OCI-LY1 (cell line): ENCODE measurements around the gene KCNRG.

Source experiments
- CTCF ChIP-seq: fragments of 200-600 bp; sonication (generic), shearing (Covaris generic); IDR thresholded peaks from 2 replicates; pipeline ENCODE4 v1.5.1; 2017; ENCODE audit warnings: mild to moderate bottlenecking, antibody characterized with exemption, low read length, moderate library complexity, mixed read lengths
- EZH2 ChIP-seq: fragments of 200-600 bp; sonication (generic), shearing (Covaris generic); IDR thresholded peaks from 2 replicates; pipeline ENCODE4 v1.8.0; 2017; ENCODE audit warnings: borderline replicate concordance, mixed run types, mild to moderate bottlenecking, antibody characterized with exemption, low read length, moderate library complexity, mixed read lengths

- TF ChIP-seq CTCF (no peak), EZH2 (no peak)
These were observed at the start of gene KCNRG for GRCh38 chr13:50015258-50015657.
